Measurements from ENCODE around the gene EDA.

The EDA gene

DNA sequence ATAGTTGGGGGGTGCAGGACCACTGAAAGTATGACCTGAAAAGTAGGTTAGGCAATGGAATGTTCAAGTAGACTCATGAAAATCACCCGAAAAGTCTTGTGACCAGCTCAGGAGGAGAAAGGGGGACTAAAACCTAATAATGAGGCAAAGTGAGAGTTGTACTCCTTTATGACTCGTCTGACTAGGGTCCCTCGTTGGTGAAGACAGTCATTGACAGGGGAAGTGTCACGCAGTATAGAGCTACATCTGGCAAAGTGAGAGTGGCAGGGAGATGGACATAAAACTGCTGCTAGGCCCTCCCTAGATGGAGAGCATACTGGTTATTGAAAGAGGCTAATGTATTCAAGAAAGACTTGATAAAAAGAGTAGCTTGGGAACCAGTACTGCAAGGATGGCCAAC is 466.8 kb downstream of the EDA start:
- DNase-seq = no peak

DNA sequence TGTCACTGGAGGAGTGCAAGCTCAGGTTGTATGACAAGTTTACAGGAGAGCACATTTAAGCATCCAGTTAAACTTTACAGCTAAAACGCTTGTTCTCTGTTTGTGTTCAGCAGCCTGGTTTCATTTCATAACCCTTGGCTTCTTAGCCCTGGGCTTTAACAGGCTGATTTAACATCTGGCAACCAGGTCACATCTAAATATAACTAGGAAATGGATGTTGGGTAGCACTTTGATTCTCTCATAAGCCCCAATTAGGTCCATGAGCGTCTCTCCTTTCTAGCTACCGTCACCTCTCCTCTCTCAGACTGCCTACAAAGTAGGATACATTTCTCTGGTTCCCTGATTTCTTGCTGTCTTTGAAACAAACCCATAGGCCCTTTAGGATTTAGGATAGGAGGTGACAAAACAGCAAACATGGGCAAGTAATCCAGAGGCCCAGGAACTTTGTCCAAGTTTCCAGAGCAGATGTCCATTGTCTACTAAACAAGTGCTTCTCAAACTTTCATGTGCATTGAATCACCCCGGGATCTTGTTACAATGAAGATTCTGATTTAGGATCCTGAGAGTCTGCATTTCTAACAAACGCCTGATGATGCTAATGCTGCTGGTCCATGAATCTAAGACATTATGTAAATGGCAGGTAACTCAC is 468.8 kb downstream of the EDA start:
- DNase-seq = no peak

DNA sequence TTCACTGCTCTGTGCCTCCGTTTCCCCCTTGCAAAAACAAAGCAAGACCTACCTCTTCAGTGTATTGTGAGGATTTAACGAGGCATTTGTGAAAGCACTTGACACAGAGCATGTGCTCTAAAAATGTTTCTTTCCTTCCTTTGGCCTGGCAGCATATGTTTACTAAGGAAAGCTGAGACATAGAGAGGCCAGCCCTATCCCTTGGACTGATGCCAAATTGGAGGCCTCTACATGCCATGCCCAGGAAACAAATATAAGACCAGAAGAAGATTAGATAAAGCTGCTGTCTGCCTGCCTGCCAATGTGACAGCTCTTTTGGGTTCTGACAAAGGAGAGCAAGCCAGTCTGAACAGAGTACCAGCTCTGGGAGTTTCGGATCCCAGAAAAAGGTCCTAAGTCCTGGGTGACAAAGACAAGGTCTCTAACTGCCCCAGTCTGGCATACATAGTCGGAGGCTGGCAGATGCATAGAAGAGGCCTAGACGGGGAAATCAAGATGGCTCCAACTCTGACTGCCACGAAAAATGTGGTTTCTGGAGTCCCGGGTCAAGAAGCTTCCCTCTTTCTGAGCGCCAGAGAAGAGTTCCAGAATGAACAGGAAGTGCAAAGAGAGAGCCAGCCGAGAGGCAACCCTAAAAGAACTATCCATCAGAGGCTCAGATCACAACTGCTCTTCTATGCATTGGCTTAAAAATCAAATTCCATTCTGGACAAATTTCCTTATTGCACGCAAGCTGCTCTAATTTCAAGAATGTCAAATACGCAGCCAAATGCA is 472.1 kb downstream of the EDA start:
- DNase-seq = no peak

DNA sequence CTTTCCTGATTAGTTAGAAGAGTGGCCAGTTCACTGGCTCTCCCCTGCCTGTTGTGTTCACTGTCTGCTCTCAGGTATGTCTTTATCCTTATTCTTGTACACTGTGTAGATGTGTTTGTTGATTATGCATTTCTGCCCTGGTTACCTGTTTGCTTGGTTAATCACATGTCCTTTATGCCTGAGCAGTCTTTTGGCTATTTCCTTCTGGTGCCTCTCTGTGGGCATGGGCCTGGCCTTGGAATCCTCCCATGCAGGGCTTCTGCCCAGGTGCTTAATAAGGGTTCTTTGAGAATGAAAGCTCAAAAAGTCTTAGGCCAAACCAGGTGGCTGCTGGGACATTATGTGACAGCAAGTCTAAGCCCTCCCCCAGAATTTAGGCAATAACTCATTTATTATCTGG is 472.8 kb downstream of the EDA start:
- no peak for DNase-seq

All from NCI-H2227 treated with DMSO at 0.1 percent for 48 hours (cell line).